ENCODE results near the gene CENPT. TPM values are rescaled to one million over a fixed set of nuclear protein-coding genes. Genes with fewer than 3 reads are reported as not detected.

CENPT gene
- total and polyA plus RNA-seq, 2 of the 13 experiments (the other 11 are each of a cell fraction or from before 2014, with no cell fraction given): 40.9 to 43.3 TPM

DNA sequence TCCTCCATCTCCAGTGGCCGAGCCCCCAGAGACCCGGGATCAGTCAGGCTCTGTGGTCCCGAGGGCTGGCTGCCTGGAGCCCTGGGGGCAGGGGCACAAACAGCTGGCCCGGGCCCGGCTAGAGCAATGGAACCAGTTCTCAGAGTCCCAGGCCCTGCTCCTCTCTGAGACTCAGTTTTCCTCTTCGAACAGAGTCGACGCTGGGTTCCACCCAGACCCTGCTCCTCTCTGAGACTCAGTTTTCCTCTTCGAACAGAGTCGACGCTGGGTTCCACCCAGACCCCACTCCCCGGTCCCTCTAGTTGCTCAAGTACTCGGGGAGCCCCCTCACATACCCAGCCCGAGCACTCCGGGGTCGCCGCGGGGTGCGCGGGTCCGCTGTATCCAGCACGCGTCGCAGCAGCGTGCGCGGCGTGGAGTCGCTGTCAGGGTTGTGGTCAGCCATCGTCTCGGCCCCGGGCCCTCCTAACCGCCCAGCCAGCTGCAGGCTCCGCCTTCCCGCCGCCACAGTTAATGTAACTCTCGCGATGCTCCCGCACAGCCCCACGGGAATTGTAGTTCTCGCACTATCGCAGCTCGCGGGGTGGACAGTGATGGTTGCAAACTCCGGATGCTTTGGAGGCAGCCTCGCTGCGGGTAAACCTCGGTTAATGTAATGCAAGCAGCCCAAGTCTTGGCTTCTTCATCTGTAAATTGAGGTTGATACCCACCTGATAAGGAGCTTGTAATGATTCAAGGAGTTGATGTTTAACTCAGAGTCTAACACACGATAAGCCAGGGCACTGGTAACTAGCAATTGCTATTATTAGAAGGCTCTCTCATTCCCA, 13.9 kb downstream of the CENPT start (continued):
- TF ChIP-seq, protein P1, sequence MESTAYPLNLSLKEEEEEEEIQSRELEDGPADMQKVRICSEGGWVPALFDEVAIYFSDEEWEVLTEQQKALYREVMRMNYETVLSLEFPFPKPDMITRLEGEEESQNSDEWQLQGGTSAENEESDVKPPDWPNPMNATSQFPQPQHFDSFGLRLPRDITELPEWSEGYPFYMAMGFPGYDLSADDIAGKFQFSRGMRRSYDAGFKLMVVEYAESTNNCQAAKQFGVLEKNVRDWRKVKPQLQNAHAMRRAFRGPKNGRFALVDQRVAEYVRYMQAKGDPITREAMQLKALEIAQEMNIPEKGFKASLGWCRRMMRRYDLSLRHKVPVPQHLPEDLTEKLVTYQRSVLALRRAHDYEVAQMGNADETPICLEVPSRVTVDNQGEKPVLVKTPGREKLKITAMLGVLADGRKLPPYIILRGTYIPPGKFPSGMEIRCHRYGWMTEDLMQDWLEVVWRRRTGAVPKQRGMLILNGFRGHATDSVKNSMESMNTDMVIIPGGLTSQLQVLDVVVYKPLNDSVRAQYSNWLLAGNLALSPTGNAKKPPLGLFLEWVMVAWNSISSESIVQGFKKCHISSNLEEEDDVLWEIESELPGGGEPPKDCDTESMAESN (CRISPR knock-in tag; conservative IDR thresholded peaks at IDR 0.05): peak; percentile 90; the same call in 1 of the 2 replicates
- TF ChIP-seq SOX13 (IDR thresholded peaks at IDR 0.05) (no peak; the same call in 1 of the 2 replicates), SOX13 (CRISPR knock-in tag; conservative IDR thresholded peaks at IDR 0.05 in 1 of 2, IDR thresholded peaks at IDR 0.05 in 1 of 2) (peak in 1 of 2 experiments; percentile 26; a peak in 1 of 4 replicates), ZFX (CRISPR knock-in tag; IDR thresholded peaks at IDR 0.05; ENCODE audit: low read depth) (peak; percentile 95), MXD4 (CRISPR knock-in tag; IDR thresholded peaks at IDR 0.05) (peak; percentile 83), ZNF891 (CRISPR knock-in tag; IDR thresholded peaks at IDR 0.05) (peak; percentile 76; the same call in 1 of the 2 replicates), ZNF484 (CRISPR knock-in tag; IDR thresholded peaks at IDR 0.05; ENCODE audit: borderline replicate concordance, low read depth) (no peak), SUZ12 (IDR thresholded peaks at IDR 0.05; ENCODE audit: low read depth, low read length) (peak; percentile 93), MEF2D (CRISPR knock-in tag; IDR thresholded peaks at IDR 0.05) (peak; percentile 88), SMYD3 (CRISPR knock-in tag; IDR thresholded peaks at IDR 0.05) (peak; percentile 87), ZNF432 (CRISPR knock-in tag; IDR thresholded peaks at IDR 0.05; ENCODE audit: borderline replicate concordance) (no peak), PLRG1 (conservative IDR thresholded peaks at IDR 0.05) (no peak), ATF7-NPFF (CRISPR knock-in tag; IDR thresholded peaks at IDR 0.05; ENCODE audit: low read depth) (peak; percentile 90), ZNF501 (CRISPR knock-in tag; IDR thresholded peaks at IDR 0.05) (peak; percentile 93)
- TF ChIP-seq, protein P2, sequence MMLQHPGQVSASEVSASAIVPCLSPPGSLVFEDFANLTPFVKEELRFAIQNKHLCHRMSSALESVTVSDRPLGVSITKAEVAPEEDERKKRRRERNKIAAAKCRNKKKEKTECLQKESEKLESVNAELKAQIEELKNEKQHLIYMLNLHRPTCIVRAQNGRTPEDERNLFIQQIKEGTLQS (CRISPR knock-in tag; IDR thresholded peaks at IDR 0.05): peak; percentile 29; the same call in 1 of the 2 replicates
- TF ChIP-seq, protein P3, sequence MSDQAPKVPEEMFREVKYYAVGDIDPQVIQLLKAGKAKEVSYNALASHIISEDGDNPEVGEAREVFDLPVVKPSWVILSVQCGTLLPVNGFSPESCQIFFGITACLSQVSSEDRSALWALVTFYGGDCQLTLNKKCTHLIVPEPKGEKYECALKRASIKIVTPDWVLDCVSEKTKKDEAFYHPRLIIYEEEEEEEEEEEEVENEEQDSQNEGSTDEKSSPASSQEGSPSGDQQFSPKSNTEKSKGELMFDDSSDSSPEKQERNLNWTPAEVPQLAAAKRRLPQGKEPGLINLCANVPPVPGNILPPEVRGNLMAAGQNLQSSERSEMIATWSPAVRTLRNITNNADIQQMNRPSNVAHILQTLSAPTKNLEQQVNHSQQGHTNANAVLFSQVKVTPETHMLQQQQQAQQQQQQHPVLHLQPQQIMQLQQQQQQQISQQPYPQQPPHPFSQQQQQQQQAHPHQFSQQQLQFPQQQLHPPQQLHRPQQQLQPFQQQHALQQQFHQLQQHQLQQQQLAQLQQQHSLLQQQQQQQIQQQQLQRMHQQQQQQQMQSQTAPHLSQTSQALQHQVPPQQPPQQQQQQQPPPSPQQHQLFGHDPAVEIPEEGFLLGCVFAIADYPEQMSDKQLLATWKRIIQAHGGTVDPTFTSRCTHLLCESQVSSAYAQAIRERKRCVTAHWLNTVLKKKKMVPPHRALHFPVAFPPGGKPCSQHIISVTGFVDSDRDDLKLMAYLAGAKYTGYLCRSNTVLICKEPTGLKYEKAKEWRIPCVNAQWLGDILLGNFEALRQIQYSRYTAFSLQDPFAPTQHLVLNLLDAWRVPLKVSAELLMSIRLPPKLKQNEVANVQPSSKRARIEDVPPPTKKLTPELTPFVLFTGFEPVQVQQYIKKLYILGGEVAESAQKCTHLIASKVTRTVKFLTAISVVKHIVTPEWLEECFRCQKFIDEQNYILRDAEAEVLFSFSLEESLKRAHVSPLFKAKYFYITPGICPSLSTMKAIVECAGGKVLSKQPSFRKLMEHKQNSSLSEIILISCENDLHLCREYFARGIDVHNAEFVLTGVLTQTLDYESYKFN (CRISPR knock-in tag; conservative IDR thresholded peaks at IDR 0.05): no peak
- TF ChIP-seq, protein P4, sequence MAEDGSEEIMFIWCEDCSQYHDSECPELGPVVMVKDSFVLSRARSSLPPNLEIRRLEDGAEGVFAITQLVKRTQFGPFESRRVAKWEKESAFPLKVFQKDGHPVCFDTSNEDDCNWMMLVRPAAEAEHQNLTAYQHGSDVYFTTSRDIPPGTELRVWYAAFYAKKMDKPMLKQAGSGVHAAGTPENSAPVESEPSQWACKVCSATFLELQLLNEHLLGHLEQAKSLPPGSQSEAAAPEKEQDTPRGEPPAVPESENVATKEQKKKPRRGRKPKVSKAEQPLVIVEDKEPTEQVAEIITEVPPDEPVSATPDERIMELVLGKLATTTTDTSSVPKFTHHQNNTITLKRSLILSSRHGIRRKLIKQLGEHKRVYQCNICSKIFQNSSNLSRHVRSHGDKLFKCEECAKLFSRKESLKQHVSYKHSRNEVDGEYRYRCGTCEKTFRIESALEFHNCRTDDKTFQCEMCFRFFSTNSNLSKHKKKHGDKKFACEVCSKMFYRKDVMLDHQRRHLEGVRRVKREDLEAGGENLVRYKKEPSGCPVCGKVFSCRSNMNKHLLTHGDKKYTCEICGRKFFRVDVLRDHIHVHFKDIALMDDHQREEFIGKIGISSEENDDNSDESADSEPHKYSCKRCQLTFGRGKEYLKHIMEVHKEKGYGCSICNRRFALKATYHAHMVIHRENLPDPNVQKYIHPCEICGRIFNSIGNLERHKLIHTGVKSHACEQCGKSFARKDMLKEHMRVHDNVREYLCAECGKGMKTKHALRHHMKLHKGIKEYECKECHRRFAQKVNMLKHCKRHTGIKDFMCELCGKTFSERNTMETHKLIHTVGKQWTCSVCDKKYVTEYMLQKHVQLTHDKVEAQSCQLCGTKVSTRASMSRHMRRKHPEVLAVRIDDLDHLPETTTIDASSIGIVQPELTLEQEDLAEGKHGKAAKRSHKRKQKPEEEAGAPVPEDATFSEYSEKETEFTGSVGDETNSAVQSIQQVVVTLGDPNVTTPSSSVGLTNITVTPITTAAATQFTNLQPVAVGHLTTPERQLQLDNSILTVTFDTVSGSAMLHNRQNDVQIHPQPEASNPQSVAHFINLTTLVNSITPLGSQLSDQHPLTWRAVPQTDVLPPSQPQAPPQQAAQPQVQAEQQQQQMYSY (CRISPR knock-in tag; IDR thresholded peaks at IDR 0.05): no peak
- TF ChIP-seq, protein P5, sequence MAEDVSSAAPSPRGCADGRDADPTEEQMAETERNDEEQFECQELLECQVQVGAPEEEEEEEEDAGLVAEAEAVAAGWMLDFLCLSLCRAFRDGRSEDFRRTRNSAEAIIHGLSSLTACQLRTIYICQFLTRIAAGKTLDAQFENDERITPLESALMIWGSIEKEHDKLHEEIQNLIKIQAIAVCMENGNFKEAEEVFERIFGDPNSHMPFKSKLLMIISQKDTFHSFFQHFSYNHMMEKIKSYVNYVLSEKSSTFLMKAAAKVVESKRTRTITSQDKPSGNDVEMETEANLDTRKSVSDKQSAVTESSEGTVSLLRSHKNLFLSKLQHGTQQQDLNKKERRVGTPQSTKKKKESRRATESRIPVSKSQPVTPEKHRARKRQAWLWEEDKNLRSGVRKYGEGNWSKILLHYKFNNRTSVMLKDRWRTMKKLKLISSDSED (CRISPR knock-in tag; IDR thresholded peaks at IDR 0.05): no peak
